Measurements from ENCODE around the gene TERT.
"Not testable (repeated sequence)": the region's sequence is repeated elsewhere in the genome, so short reads cannot be mapped to it uniquely, and the experiment has no call there.

TERT gene

DNA sequence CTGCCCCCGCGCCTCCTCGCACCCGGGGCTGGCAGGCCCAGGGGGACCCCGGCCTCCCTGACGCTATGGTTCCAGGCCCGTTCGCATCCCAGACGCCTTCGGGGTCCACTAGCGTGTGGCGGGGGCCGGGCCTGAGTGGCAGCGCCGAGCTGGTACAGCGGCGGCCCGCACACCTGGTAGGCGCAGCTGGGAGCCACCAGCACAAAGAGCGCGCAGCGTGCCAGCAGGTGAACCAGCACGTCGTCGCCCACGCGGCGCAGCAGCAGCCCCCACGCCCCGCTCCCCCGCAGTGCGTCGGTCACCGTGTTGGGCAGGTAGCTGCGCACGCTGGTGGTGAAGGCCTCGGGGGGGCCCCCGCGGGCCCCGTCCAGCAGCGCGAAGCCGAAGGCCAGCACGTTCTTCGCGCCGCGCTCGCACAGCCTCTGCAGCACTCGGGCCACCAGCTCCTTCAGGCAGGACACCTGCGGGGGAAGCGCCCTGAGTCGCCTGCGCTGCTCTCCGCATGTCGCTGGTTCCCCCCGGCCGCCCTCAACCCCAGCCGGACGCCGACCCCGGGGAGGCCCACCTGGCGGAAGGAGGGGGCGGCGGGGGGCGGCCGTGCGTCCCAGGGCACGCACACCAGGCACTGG lies 548 bp downstream of the TERT start:
- no peak for DNase-seq (ENCODE audit: low read depth in 2 of 2)

DNA sequence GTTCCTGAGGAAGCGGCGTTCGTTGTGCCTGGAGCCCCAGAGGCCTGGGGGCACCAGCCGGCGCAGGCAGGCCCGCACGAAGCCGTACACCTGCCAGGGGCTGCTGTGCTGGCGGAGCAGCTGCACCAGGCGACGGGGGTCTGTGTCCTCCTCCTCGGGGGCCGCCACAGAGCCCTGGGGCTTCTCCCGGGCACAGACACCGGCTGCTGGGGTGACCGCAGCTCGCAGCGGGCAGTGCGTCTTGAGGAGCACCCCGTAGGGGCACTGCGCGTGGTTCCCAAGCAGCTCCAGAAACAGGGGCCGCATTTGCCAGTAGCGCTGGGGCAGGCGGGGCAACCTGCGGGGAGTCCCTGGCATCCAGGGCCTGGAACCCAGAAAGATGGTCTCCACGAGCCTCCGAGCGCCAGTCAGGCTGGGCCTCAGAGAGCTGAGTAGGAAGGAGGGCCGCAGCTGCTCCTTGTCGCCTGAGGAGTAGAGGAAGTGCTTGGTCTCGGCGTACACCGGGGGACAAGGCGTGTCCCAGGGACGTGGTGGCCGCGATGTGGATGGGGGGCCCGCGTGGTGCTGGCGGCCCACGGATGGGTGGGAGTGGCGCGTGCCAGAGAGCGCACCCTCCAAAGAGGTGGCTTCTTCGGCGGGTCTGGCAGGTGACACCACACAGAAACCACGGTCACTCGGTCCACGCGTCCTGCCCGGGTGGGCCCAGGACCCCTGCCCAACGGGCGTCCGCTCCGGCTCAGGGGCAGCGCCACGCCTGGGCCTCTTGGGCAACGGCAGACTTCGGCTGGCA lies 1.3 kb downstream of the TERT start:
- DNase-seq (ENCODE audit: low read depth in 2 of 2): no peak

DNA sequence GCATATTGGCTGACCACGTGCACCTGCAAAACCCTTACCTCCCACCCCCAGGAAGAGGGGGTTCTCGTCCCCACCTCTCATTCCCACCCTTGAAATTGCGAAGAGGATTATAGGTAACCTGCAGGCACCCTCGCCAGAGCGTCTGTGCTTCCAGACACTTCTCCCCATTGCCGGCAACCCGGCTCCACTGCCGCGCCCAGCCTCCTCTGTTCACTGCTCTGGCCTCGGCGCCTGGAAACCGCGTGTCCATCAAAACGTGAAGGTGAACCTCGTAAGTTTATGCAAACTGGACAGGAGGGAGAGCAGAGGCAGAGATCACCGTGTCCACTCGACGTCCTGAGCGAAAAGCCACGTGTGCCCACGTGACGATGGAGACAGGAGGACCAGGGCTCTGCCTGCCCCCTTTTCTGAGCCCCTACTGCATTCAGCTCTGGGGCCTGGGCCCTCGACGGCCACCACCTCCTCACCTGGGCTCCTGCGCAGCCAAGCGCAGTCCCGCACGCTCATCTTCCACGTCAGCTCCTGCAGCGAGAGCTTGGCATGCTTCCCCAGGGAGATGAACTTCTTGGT lies 1.9 kb downstream of the TERT start:
- no peak for DNase-seq (ENCODE audit: low read depth in 2 of 2)

GRCh38 chr5:1292139-1292538 lies 2.7 kb downstream of the TERT start:
- no peak for DNase-seq (ENCODE audit: low read depth in 2 of 2)

DNA sequence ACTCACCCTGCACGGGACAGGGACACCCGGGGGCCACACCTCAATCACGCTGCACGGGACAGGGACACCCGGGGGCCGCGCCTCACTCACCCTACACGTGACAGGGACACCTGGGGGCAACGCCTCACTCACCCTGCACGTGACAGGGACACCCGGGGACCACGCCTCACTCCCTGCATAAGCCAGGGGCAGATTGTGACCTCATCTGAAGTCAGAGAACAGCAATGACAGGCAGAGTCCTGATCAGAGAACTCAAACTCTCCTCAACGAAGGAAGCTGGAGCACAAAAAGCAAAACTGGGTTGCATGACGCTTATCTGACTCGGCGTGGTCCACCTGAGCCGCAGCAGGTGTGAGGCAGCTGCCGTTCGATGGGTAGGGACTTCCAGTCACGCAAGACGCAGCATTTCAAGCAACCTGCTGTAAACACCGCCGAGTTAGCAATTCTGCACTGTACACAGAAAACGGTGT lies 3.2 kb downstream of the TERT start:
- DNase-seq (ENCODE audit: low read depth in 2 of 2): no peak

GRCh38 chr5:1290956-1291355 lies 3.9 kb downstream of the TERT start:
- DNase-seq (ENCODE audit: low read depth in 2 of 2): not testable (repeated sequence)

- not testable (repeated sequence) for DNase-seq (ENCODE audit: low read depth in 2 of 2)
Observed at GRCh38 chr5:1289559-1289958, 5.3 kb downstream of the TERT start.

- no peak for DNase-seq (ENCODE audit: low read depth in 2 of 2)
Observed at GRCh38 chr5:1288439-1289335, 6.2 kb downstream of the TERT start.

GRCh38 chr5:1285883-1286291 lies 9.0 kb downstream of the TERT start:
- DNase-seq (ENCODE audit: low read depth in 2 of 2): no peak

DNA sequence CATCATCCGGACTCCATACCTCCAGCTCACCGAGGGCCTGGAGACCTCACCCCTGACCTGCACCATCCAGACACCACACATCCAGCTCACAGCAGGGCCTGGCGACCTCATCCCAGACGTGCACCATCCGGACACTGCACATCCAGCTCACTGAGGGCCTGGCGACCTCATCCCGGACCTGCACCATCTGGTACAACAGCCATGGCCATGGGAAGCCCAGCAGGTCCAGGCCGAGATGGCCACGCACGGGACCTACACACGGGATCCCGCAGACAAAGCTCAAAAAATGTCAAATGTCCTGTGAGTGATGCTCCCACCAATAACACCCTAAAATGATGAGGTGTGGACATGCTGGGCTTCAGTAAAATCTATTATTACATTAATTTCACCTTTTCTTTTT lies 9.7 kb downstream of the TERT start:
- no peak for DNase-seq (ENCODE audit: low read depth in 2 of 2)

DNA sequence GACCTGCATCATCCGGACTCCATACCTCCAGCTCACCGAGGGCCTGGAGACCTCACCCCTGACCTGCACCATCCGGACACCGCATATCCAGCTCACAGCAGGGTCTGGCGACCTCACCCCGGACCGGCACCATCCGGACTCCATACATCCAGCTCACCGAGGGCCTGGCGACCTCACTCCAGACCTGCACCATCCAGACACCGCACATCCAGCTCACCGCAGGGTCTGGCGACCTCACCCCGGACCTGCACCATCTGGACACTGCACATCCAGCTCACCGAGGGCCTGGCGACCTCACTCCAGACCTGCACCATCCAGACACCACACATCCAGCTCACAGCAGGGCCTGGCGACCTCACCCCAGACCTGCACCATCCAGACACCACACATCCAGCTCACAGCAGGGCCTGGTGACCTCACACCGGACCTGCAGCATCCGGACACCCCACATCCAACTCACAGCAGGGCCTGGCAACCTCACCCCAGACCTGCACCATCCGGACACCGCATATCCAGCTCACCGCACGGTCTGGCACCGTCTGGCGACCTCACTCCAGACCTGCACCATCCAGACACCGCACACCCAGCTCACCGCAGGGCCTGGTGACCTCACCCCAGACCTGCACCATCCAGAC lies 10.4 kb downstream of the TERT start:
- DNase-seq (ENCODE audit: low read depth in 2 of 2): not testable (repeated sequence)

DNA sequence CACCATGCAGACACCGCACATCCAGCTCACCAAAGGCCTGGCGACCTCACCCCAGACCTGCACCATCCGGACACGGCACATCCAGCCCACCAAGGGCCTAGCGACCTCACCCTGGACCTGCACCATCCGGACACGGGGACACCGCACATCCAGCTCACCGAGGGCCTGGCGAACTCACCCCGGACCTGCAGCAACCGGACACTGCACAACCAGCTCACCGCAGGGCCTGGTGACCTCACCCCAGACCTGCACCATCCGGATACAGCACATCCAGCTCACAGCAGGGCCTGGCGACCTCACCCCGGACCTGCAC lies 11.2 kb downstream of the TERT start:
- DNase-seq (ENCODE audit: low read depth in 2 of 2): not testable (repeated sequence)

DNA sequence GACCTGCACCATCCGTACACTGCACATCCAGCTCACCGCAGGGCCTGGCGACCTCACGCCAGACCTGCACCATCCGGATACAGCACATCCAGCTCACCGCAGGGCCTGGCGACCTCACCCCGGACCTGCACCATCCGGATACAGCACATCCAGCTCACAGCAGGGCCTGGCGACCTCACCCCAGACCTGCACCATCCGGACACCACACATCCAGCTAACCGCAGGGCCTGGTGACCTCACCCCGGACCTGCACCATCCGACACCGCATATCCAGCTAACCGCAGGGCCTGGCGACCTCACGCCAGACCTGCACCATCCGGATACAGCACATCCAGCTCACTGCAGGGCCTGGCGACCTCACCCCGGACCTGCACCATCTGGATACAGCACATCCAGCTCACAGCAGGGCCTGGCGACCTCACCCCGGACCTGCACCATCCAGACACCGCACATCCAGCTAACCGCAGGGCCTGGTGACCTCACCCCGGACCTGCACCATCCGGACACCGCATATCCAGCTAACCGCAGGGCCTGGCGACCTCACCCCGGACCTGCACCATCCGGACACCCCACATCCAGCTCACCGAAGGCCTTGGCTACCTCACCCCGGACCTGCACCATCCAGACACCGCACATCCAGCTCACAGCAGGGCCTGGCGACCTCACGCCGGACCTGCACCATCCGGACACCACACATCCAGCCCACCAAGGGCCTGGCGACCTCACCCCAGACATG lies 11.7 kb downstream of the TERT start:
- DNase-seq (ENCODE audit: low read depth in 2 of 2): not testable (repeated sequence)

GRCh38 chr5:1282131-1282992 lies 12.5 kb downstream of the TERT start:
- no peak for DNase-seq (ENCODE audit: low read depth in 2 of 2)

DNA sequence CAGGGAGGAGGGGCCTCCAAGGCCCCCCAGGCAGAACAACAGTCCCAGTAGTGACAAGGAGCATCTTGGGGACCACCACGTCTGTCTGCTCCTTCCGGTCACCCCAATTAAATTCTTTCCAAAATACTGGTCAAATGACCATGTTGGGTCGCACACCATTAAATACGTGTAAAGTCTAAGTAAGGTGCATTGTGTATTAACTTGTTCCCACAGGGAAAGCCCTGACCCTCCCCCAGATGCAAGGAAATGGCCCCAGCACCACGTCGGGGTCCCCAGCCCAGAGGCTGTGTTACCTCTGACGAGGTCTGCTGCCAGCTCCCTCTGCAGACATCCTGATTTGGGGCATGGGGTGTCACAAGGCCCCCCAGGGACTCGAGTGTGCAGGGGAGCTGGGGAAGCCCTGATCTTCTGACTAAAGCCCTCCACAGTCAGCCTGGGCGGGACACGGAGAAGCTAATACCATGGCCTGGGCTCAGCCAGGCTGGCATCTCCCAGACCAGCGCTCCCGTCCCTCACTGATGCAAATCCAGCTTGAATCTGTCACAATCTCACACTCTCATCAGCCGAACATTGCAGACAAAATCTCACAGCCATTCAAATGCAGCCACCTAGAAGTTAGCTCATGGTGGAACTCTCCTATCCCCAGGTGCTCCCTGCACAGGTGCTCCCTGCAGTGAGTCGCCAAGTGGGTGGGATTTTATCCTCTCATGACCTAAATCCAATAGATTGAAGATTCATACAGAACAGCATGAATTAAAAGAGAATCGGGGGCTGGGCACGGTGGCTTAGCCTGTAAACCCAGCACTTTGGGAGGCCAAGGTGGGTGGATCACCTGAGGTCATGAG lies 13.6 kb downstream of the TERT start:
- no peak for DNase-seq (ENCODE audit: low read depth in 2 of 2)

- DNase-seq (ENCODE audit: low read depth in 2 of 2): no peak
Observed at GRCh38 chr5:1280177-1281037, 14.5 kb downstream of the TERT start.

DNA sequence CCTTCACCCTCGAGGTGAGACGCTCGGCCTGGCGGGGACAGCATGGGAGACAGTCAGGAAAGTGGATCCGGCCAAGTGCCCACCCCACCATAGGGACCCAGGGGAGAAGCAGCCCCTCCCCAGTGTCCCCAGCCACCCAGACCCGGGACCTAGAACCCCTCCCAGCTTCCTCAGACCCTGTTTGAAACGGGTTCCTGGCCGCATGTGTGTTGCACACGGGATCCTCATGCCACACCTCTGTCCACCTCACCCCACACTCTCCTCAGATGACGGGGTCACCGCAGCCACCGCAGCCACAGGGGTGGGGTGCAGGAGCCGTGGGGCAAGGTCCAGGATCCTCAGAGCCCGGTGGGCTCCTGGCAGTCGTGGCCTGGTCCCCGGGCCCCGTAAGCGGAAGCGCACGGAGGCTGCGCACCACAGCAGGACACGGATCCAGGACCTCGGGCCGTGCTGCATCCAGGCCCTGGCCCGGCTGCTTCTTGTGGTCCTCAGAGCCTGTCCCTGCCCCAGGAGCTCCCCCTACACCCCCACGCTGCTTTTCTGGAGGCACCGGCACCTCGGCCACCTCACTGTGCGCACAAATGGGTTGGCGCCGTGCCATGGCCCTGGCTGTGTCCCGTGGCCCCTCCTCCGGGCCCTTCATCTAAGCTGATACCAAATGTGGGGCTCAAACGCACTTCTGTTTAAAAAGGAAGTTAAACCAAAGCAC lies 15.3 kb downstream of the TERT start:
- DNase-seq (ENCODE audit: low read depth in 2 of 2): no peak
